Uterus (tissue), 2 donors: Measurements from ENCODE around the gene MRNIP.
"Not testable (repeated sequence)": the region's sequence is repeated elsewhere in the genome, so short reads cannot be mapped to it uniquely, and the experiment has no call there.

Source experiments
- CTCF ChIP-seq, 4 experiments: fragments of 200-600 bp in 2 of 4; fragments of 450-650 bp in 2 of 4; sonication (generic) in 2 of 4; IDR thresholded peaks; one replicate each; pipeline ENCODE4 v1.5.1; 2016 to 2019; ENCODE audit warnings: antibody characterized with exemption in 4 of 4, mild to moderate bottlenecking in 2 of 4, moderate library complexity in 1 of 4
- POLR2A ChIP-seq, 2 donors: fragments of 450-650 bp; IDR thresholded peaks; one replicate each; pipeline ENCODE4 v1.6.1; 2016; ENCODE audit warnings: antibody characterized with exemption in 2 of 2, mild to moderate bottlenecking in 1 of 2, moderate library complexity in 1 of 2

DNA sequence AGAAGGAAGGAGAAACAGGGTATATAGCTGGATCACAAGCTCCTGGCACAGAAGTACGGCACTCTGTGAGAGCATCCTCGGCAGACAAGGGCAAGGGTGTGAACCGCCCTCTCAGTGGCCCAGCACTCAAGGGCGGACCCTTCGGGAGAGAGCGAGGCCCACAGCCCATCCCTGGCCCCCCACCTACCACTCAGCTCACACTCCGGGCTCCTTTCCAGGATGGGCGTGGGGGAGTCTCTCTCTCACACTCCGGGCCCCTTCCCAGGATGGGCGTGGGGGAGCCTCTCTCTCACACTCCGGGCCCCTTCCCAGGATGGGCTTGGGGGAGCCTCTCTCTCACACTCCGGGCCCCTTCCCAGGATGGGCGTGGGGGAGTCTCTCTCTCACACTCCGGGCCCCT, 12.9 kb upstream of the MRNIP start:
- not testable (repeated sequence) for TF ChIP-seq CTCF, POLR2A (IDR thresholded peaks at IDR 0.05)
